GM12878 (cell line): ENCODE results near the gene PERCC1. TPM values are rescaled to one million over a fixed set of nuclear protein-coding genes. Genes with fewer than 3 reads are reported as not detected.

ENCODE experiments used
- ATAC-seq: fragments of 200-7000 bp; cut with Tn5 transposase; 3 replicates; pipeline ENCODE4 v1.9.1; 2020; ENCODE audit warnings: mild to moderate bottlenecking, moderate library complexity
- BruUV-seq: library from RNA; stranded (reverse); fragments of 400-500 nt; replicated peaks from 2 replicates; lab custom pipeline; 2021; lab: Mats Ljungman, UMichigan
- CTCF ChIA-PET: fragments of 300-600 bp; sonication (Branson Sonifier 250); formaldehyde crosslinking; extraction: SDS; loops from one replicate; lab custom pipeline; 2021; ENCODE audit warnings: inconsistent platforms; lab: Yijun Ruan, JAX
- POLR2A ChIA-PET: fragments of 350-600 bp; formaldehyde crosslinking; extraction: SDS; loops from one replicate; lab custom pipeline; 2021; ENCODE audit warnings: inconsistent platforms; lab: Charles Lee
- RAD21 ChIA-PET: fragments of 300-600 bp; sonication (Branson Sonifier 250); formaldehyde crosslinking; loops from one replicate; lab custom pipeline; 2023; ENCODE audit warnings: antibody characterized with exemption; ENCODE audit not compliant: unreplicated experiment; lab: Charles Lee
- SMC1A ChIA-PET: fragments of 300-600 bp; sonication (Branson Sonifier 250); formaldehyde crosslinking; loops from one replicate; lab custom pipeline; 2023; ENCODE audit not compliant: unreplicated experiment, uncharacterized antibody; lab: Charles Lee
- DNase-seq: peaks from one replicate; pipeline ENCODE4 v3.0.0-alpha.2; 2011; ENCODE audit warnings: low read depth, low spot score
- FAIRE-seq: peaks from 3 replicates; lab custom pipeline; 2011; peaks lifted over from hg19 to GRCh38; lab: Jason Lieb, UNC
- H2AFZ ChIP-seq: 2 replicates; pipeline ENCODE4 v1.6.0; 2011; ENCODE audit warnings: low read depth, low read length, control low read depth; ENCODE audit not compliant: control insufficient read depth
- H3K27ac ChIP-seq: 2 replicates; pipeline ENCODE4 v1.5.1; 2011; ENCODE audit warnings: control low read depth; ENCODE audit not compliant: control insufficient read depth, insufficient read depth
- H3K27me3 ChIP-seq, 2 experiments: replicated peaks in 1 of 2; 2 replicates each; pipeline versions ENCODE4 v1.6.0 to v1.6.1; 2011; ENCODE audit warnings: low read length in 1 of 2; ENCODE audit not compliant: control insufficient read depth in 2 of 2, insufficient read depth in 2 of 2
- H3K36me3 ChIP-seq, 2 experiments: 2 replicates each; pipeline ENCODE4 v1.5.1; 2011; ENCODE audit warnings: low read length in 1 of 2; ENCODE audit not compliant: control insufficient read depth in 2 of 2, insufficient read depth in 2 of 2
- H3K4me1 ChIP-seq: 2 replicates; pipeline ENCODE4 v1.6.1; 2011; ENCODE audit warnings: mild to moderate bottlenecking, low read length, moderate library complexity, mixed read lengths; ENCODE audit not compliant: control insufficient read depth, insufficient read depth
- H3K4me2 ChIP-seq: 2 replicates; pipeline ENCODE4 v1.6.0; 2011; ENCODE audit warnings: control low read depth; ENCODE audit not compliant: control insufficient read depth, insufficient read depth
- H3K4me3 ChIP-seq: fragments of 200-600 bp; sonication (generic); 2 replicates; pipeline ENCODE4 v1.5.1; 2016
- H3K79me2 ChIP-seq: 2 replicates; pipeline ENCODE4 v1.6.0; 2011; ENCODE audit warnings: low read length; ENCODE audit not compliant: control insufficient read depth, insufficient read depth
- H3K9ac ChIP-seq: 2 replicates; pipeline ENCODE4 v1.8.0; 2011; ENCODE audit warnings: low read length, control low read depth, mixed read lengths; ENCODE audit not compliant: control insufficient read depth, insufficient read depth
- H3K9me3 ChIP-seq: replicated peaks from 3 replicates; pipeline ENCODE4 v1.5.1; 2011; ENCODE audit warnings: mild to moderate bottlenecking, low read length; ENCODE audit not compliant: control insufficient read depth, insufficient read depth
- H4K20me1 ChIP-seq: 2 replicates; pipeline ENCODE4 v1.6.0; 2011; ENCODE audit not compliant: control insufficient read depth, insufficient read depth
- ATF7 ChIP-seq: fragments of 450-650 bp; IDR thresholded peaks from 2 replicates; pipeline ENCODE4 v1.6.1; 2016; ENCODE audit warnings: low read depth, mild to moderate bottlenecking
- BACH1 ChIP-seq: fragments of 450-650 bp; IDR thresholded peaks from 2 replicates; pipeline ENCODE4 v1.6.1; 2017; ENCODE audit warnings: mild to moderate bottlenecking, borderline replicate concordance
- BHLHE40 ChIP-seq, 2 experiments: fragments of 450-650 bp in 1 of 2; IDR thresholded peaks; 2 replicates each; pipeline ENCODE4 v1.6.1; 2011 to 2017; ENCODE audit warnings: low read depth in 2 of 2, borderline replicate concordance in 1 of 2, improper control_type of control experiment in 1 of 2, low read length in 1 of 2, mild to moderate bottlenecking in 1 of 2
- CBFB ChIP-seq: IDR thresholded peaks from 2 replicates; pipeline ENCODE4 v1.6.1; 2016; ENCODE audit warnings: antibody characterized with exemption, low read depth
- CBX5 ChIP-seq: sonication (generic); IDR thresholded peaks from 2 replicates; pipeline ENCODE4 v1.6.1; 2016; ENCODE audit warnings: low read depth, moderate library complexity, mild to moderate bottlenecking, inconsistent platforms
- CHD2 ChIP-seq: IDR thresholded peaks from 2 replicates; pipeline ENCODE4 v1.6.1; 2011; ENCODE audit warnings: low read depth, low read length, improper control_type of control experiment, borderline replicate concordance
- CREM ChIP-seq: IDR thresholded peaks from 2 replicates; pipeline ENCODE4 v1.6.1; 2014; ENCODE audit warnings: antibody characterized with exemption, low read depth
- KDM1A ChIP-seq: fragments of 200-600 bp; sonication (generic); IDR thresholded peaks from 2 replicates; pipeline ENCODE4 v1.6.1; 2016; ENCODE audit warnings: borderline replicate concordance
- MEF2B ChIP-seq: fragments of 450-650 bp; IDR thresholded peaks from 2 replicates; pipeline ENCODE4 v1.6.1; 2018; ENCODE audit warnings: mild to moderate bottlenecking, moderate library complexity; ENCODE audit not compliant: partially characterized antibody, poor library complexity, severe bottlenecking
- MTA2 ChIP-seq: fragments of 450-650 bp; IDR thresholded peaks from 2 replicates; pipeline ENCODE4 v1.6.1; 2016; ENCODE audit warnings: low read depth, mild to moderate bottlenecking, moderate library complexity
- NBN ChIP-seq: fragments of 450-650 bp; IDR thresholded peaks from 2 replicates; pipeline ENCODE4 v1.6.1; 2016
- NFIC ChIP-seq: IDR thresholded peaks from 2 replicates; pipeline ENCODE4 v1.6.1; 2012; ENCODE audit warnings: low read depth, mild to moderate bottlenecking, inconsistent platforms, low read length, moderate library complexity
- NRF1 ChIP-seq: conservative IDR thresholded peaks from 2 replicates; pipeline ENCODE4 v1.6.1; 2011; ENCODE audit warnings: mild to moderate bottlenecking, low read depth, low read length, improper control_type of control experiment
- PAX5 ChIP-seq: IDR thresholded peaks from 2 replicates; pipeline ENCODE4 v1.6.1; 2011; ENCODE audit warnings: low read depth, low read length, borderline replicate concordance
- POLR2AphosphoS5 ChIP-seq: IDR thresholded peaks from 2 replicates; pipeline ENCODE4 v1.6.1; 2011; ENCODE audit warnings: mild to moderate bottlenecking, low read length, inconsistent platforms
- RB1 ChIP-seq: fragments of 450-650 bp; formaldehyde crosslinking; IDR thresholded peaks from 2 replicates; pipeline ENCODE4 v1.6.1; 2017; ENCODE audit warnings: mild to moderate bottlenecking, borderline replicate concordance
- REST ChIP-seq: IDR thresholded peaks from 2 replicates; pipeline ENCODE4 v1.6.1; 2012; ENCODE audit warnings: mild to moderate bottlenecking, low read depth, low read length
- RUNX3 ChIP-seq: IDR thresholded peaks from 2 replicates; pipeline ENCODE4 v1.6.1; 2012; ENCODE audit warnings: low read length, inconsistent platforms
- YY1 ChIP-seq: IDR thresholded peaks from 2 replicates; pipeline ENCODE4 v1.6.1; 2011; ENCODE audit warnings: low read depth, mild to moderate bottlenecking, low read length
- WGBS: methylation state at CpG from one replicate; pipeline ENCODE4 v1.1.6; 2016; ENCODE audit warnings: low lambda C conversion rate; ENCODE audit not compliant: insufficient replicate concordance, insufficient coverage; ENCODE audit errors: missing lambda C conversion rate; 5-methylcytosine and 5-hydroxymethylcytosine counted together
- in situ Hi-C: fragments of 300-500 bp; cut with MboI; formaldehyde crosslinking; loops from 9 replicates; pipeline ENCODE4 v1.14.3; 2018; ENCODE audit warnings: mixed read lengths
- intact Hi-C: fragments of 100-400 bp; cut with micrococcal nuclease; formaldehyde crosslinking; loops from one replicate; pipeline ENCODE4 v1.14.2; 2022; ENCODE audit not compliant: unreplicated experiment
- polyA plus RNA-seq, 11 experiments: library from polyadenylated mRNA; depleted of rRNA in 4 of 11; unstranded in 6 of 11; stranded (reverse) in 5 of 11; fragments of >200 nt; fragmentation: Nextera tagmentation in 4 of 11; fragmentation: Illumina TruSeq in 1 of 11; extraction: Ambion mirVana in 4 of 11; extraction: Trizol in 1 of 11; gene quantifications; 1 replicate in 1 of 11; 2 replicates in 10 of 11; pipeline versions ENCODE4 v1.2.1 to v1.2.3, GENCODE V29; 2011 to 2016; ENCODE audit warnings: inconsistent platforms in 2 of 11, missing spikeins in 2 of 11, low read depth in 1 of 11
- total RNA-seq, 4 experiments: library from RNA; depleted of rRNA in 3 of 4; stranded (reverse); fragments of >200 nt in 3 of 4; fragmentation: Illumina TruSeq in 1 of 4; extraction: Trizol in 1 of 4; gene quantifications; 2 replicates each; pipeline versions ENCODE4 v1.2.1 to v1.2.3, GENCODE V29; 2013 to 2021
- TF ChIP-seq, protein P1 (sequence below): fragments of 450-650 bp; conservative IDR thresholded peaks from 2 replicates; pipeline ENCODE4 v1.6.1; 2017; ENCODE audit warnings: mild to moderate bottlenecking, moderate library complexity

Gene PERCC1
- total and polyA plus RNA-seq, 10 of the 15 experiments (the other 5 are each of a cell fraction or from before 2014, with no cell fraction given) = not detected

- ChIA-PET CTCF (no interaction called here), POLR2A (interaction anchor here (1.0 to 1.3 kb wide), 3 partner anchors 10 to 49 kb away, joined by 3 to 4 read pairs (median 4); partner anchors contain the start of gene UQCC4), SMC1A (no interaction called here), RAD21 (no interaction called here)
- BruUV-seq = no TSS peak
- Histone ChIP-seq H3K27ac (peak overlapping the region; percentile 92), H3K4me2 (peak overlapping the region; percentile 87), H3K9me3 (no peaks in the 10 kb centered on the region), H3K4me3 (peak overlapping the region; percentile 41; the same call in 1 of the 2 replicates), H4K20me1 (no peaks in the 10 kb centered on the region), H3K9ac (peak overlapping the region; percentile 75), H3K27me3 (no peaks in the 10 kb centered on the region), H2AFZ (peak overlapping the region; percentile 65), H3K36me3 (no peaks in the 10 kb centered on the region), H3K4me1 (peaks cover 20% of the 10 kb centered on the region), H3K79me2 (peaks cover 55% of the 10 kb centered on the region)
- DNase-seq (no peak), FAIRE-seq (peak; percentile 44), ATAC-seq (peak; percentile 67)
- 96% methylated on average over 20 of the region's 20 CpGs for WGBS
- in situ Hi-C loops = no loop called here
- intact Hi-C loops = loop anchor here (5.0 kb wide), 1 partner anchor 47 kb away; the partner anchor contains the start of gene UQCC4
- TF ChIP-seq NBN = peak; percentile 69
- no peak for TF ChIP-seq REST
- TF ChIP-seq CHD2 = 0 out of 2 replicates have a peak, but pooled peaks have one; percentile 59
- no peak for TF ChIP-seq NRF1
- peak; percentile 36; the same call in 1 of the 2 replicates for TF ChIP-seq CBFB
- 0 out of 2 replicates have a peak, but pooled peaks have one; percentile 30 for TF ChIP-seq PAX5
- peak; percentile 55 for TF ChIP-seq RUNX3
- no peak for TF ChIP-seq MTA2
- 0 out of 2 replicates have a peak, but pooled peaks have one; percentile 9 for TF ChIP-seq ATF7
- no peak for TF ChIP-seq KDM1A
- TF ChIP-seq RB1 = no peak
- TF ChIP-seq BACH1 = no peak
- TF ChIP-seq, protein P1, sequence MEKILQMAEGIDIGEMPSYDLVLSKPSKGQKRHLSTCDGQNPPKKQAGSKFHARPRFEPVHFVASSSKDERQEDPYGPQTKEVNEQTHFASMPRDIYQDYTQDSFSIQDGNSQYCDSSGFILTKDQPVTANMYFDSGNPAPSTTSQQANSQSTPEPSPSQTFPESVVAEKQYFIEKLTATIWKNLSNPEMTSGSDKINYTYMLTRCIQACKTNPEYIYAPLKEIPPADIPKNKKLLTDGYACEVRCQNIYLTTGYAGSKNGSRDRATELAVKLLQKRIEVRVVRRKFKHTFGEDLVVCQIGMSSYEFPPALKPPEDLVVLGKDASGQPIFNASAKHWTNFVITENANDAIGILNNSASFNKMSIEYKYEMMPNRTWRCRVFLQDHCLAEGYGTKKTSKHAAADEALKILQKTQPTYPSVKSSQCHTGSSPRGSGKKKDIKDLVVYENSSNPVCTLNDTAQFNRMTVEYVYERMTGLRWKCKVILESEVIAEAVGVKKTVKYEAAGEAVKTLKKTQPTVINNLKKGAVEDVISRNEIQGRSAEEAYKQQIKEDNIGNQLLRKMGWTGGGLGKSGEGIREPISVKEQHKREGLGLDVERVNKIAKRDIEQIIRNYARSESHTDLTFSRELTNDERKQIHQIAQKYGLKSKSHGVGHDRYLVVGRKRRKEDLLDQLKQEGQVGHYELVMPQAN = 0 out of 2 replicates have a peak, but pooled peaks have one; percentile 51
- peak; percentile 65; the same call in 1 of the 2 replicates for TF ChIP-seq YY1
- no peak for TF ChIP-seq CBX5
- peak; percentile 78 for TF ChIP-seq MEF2B
- peak; percentile 23 to 53; a peak in 1 of 4 replicates for TF ChIP-seq BHLHE40 (IDR thresholded peaks at IDR 0.05; ENCODE audit: borderline replicate concordance in 1 of 2, low read depth in 2 of 2, low read length in 1 of 2)
- peak; percentile 36; the same call in 1 of the 2 replicates for TF ChIP-seq CREM
- TF ChIP-seq POLR2AphosphoS5 = 0 out of 2 replicates have a peak, but pooled peaks have one; percentile 69
- 0 out of 2 replicates have a peak, but pooled peaks have one; percentile 45 for TF ChIP-seq NFIC
Observed at GRCh38 chr16:1469693-1470201, 38.9 kb downstream of the PERCC1 start.
